HG03342 (cell line): Measurements from ENCODE around the gene DIP2A.

Source experiments
- ATAC-seq: cut with Tn5 transposase; IDR thresholded peaks from one replicate; pipeline ENCODE4 v1.9.1; 2021; ENCODE audit warnings: mild to moderate bottlenecking, moderate library complexity; ENCODE audit not compliant: unreplicated experiment

The DIP2A gene

GRCh38 chr21:46458315-46459023, at the start of gene DIP2A:
Gene DIP2A (plus strand): TSS chr21:46458891. CDS start chr21:46459132, 241 bp downstream.
- ATAC-seq, result peak; percentile 88

DNA sequence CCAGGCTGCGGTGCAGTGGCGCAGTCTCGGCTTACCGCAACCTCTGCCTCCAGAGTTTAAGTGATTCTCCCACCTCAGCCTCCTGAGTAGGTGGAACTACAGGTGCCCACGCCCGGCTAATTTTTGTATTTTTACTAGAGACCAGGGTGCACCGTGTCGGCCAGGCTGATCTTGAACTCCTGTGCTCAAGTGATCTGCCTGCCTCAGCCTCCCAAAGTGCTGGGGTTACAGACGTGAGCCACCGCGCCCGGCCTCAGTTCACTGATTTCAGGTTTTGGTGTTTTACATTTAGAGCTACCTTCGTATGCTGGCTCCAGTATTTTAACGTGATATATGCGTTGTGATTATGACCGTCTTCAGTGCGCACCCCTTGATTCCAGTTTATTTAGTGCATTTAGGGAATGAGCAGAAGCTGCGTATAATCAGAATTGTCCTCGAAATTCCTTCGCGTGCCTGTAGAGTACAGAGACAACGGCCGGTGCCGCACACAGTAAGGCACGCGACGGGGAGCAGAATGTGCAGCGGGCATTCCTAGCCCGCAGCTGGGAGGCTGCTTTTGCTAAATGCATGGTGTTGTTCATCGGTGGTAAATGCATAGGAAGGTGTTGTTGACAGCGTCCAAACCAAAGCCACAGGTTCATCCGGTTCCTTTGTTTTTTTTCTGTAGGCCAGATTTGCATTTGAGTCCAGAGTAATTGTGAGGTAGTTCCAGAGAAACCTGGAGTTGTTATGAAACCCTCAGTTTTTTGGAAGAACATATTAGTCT, 48.9 kb upstream of the DIP2A start:
- ATAC-seq, result no peak

DNA sequence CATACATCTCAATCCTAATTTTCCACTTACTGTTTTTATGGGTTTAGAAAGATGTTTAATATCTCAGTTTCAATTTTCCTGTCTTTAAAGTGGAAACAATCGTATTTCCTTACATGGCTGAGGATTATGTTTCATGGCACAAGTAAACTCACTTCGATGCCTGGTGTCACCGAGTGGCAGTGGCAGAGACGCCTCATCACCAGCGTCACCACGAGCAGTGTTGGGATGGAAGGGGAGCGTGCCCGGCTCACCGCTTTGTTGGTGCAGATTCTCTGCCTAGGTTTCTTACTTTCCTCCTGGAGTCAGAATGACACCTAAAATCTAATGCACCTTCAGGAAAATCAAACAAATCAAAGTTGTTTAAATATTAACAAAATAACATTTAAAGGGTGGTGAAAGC, 48.2 kb upstream of the DIP2A start:
- no peak for ATAC-seq

DNA sequence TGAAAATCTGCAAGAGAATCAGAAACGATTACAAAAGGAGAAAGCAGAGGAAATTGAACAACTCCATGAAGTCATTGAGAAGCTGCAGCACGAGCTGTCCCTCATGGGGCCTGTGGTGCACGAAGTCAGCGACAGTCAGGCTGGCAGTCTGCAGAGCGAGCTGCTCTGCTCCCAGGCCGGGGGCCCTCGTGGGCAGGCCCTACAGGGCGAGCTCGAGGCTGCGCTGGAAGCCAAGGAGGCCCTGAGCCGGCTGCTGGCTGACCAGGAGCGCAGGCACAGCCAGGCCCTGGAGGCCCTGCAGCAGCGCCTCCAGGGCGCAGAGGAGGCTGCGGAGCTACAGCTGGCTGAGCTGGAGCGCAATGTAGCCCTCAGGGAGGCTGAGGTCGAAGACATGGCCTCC, 47.5 kb upstream of the DIP2A start:
- no peak for ATAC-seq

- no peak for ATAC-seq
Observed at GRCh38 chr21:46411691-46412090, 47.0 kb upstream of the DIP2A start.

GRCh38 chr21:46412521-46413364, 45.9 kb upstream of the DIP2A start:
- no peak for ATAC-seq

DNA sequence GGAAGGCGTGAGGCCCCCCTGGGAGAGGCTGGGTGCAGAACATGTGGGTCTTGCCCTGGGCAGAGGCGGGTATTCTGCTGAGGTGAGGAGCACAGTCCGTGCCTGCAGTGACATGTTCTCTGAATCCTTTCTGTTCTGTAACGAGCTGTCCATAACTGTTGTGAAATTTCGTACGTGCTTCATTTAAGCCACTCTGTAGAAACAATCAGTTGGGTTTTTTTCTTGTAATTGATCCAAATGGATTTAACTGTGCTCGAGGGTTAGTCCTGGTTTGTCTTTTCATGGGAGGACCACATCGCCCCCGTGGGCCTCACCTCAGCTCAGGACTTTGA, 45.4 kb upstream of the DIP2A start:
- ATAC-seq, result no peak

DNA sequence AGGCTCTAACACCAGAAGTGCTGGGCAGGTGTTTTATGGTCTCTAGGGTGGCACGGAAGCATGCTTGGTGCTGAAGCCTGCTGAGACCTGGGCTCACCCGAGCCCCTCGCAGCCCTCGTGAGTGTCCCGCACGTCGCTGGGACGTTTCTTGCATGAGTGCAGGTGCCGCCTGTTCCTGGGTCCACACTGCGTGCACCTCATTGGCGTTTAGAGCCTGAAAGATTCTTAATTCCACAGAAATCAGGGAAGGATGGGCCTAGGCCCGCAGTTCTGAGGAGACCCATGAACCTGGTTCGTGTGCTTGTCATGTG, 43.8 kb upstream of the DIP2A start:
- ATAC-seq, result no peak

DNA sequence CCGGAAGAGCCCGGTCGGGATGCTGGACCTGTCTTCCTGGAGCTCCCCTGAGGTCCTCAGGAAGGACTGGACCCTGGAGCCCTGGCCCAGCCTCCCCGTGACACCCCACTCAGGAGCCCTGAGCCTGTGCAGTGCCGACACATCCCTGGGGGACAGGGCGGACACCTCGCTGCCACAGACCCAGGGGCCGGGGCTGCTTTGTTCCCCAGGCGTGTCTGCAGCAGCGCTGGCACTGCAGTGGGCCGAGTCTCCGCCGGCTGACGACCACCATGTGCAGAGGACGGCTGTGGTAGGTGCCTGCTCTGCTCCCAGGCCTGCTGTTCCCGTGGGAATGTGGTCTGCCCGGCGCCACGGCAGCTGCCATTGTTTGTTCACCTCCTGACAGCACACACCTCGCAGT, 42.1 kb upstream of the DIP2A start:
- ATAC-seq, result no peak

- ATAC-seq, result no peak
Observed at GRCh38 chr21:46418265-46418946, 40.3 kb upstream of the DIP2A start.

- ATAC-seq, result no peak
Observed at GRCh38 chr21:46420241-46421190, 38.2 kb upstream of the DIP2A start.

DNA sequence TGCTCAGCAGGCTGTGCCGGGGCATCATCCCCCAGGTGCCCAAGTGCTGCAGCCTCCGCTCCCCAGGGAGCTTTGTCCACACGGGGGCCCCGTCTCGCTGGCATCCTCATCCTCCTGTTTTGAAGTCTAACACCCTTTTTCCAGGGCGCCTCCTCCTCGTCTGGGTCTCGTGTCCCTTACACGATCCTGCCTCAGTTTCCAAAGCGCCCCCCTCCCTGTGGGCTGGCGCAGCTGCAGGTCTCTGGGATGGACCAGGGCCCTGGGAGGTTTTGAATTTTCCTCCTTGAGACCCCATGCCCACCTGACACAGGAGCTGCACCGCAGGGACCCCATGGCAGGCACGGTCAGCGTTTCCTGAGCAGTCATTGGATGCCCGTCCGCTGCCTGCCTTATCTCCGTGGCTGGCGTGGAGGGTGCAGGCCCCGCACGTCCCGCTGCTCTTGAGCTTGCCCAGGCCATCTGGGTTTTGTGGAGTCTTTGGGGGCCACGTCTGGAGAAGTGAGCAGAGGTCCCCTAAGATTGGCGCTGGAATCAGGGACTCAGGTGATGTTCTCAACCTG, 37.4 kb upstream of the DIP2A start:
- no peak for ATAC-seq

DNA sequence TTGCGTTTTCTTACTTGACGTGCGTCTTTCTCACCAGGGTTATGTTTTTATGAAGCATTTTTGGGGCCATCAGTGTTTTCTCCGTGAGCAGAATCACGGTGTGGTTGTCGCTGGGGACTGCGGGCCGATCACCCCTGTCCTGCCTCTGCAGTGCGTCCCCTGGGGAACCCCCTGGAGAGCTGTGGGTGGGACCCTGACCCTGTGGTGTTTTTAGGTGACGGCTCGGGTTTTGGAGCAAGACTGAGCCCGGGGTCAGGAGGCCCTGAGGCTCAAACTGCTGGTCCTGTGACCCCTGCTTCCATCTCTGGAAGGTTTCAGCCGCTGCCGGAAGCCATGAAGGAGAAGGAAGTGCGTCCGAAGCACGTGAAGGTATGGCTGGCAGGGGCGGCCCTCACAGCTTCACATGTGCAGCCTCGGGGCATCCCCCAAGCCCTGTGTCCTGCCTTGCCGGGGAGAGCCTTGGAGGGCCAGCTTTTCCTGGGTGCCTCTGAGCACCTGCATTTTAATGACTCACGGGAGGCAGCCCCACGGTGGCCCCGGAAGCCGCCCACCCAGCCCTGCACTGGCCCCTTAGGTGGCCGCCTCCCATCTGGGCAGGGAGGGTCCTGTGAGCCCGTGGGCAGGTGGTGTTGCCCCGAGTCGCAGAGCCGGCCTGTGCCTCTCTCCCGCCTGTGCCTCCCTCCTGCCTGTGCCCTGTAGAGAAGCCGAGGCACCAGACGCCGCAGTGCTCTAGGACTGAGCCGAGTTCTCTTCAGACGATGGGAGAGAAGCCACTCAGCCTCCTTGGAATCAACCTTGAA, 36.7 kb upstream of the DIP2A start:
- ATAC-seq, result no peak

- ATAC-seq, result no peak
Observed at GRCh38 chr21:46422636-46423241, 36.0 kb upstream of the DIP2A start.

GRCh38 chr21:46423546-46424038, 35.1 kb upstream of the DIP2A start:
- ATAC-seq, result no peak

DNA sequence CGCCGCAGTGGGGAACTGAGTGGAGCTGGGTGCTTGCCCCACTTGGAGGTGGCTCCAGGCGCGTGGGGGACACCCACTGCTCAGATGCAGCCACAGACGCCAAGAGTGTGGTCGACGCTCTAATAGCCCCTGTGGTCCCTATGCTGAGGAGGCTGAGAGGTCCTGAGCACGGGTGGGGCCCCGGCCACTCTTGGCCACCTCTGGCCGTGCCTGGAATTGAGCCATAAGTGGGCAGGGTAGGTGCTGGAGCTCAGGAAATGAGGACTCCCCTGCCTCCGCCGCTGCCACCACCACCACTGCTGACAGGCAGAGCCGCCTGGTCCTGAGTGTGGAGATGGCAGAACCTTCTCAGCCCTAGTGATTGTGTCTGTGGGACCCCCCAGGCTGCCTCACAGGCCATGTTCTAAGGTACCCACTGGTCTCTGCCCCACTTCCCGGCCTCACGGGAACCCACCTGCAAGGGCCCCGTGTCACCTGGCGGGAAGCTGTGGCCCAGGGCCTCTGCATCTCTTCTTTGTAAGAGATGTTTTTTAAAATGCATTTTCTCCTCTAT, 34.6 kb upstream of the DIP2A start:
- no peak for ATAC-seq

DNA sequence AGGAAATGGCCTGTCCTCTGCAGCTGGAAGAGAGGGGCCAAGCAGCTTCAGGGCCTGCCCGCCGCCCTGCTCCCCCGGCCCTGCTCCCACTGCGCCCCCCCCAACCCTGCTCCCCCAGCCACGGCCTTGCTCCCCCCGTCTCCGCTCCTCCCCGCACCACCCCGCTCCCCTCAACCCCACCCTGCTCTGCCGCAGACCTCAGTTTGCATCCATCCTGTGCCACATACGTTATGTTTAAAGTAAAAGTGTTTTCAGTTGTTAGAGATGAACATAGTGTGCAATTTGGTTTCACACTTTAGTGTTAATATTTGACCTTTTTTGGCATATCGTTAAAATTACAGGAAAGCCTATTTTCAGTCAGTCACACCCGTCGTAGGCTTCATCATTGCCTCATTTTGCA, 34.1 kb upstream of the DIP2A start:
- ATAC-seq, result no peak

- no peak for ATAC-seq
Observed at GRCh38 chr21:46425041-46425440, 33.6 kb upstream of the DIP2A start.
